DMS79 treated with DMSO at 0.1 percent for 48 hours (cell line): Measurements from ENCODE around the gene DNAJC12.
"Not testable (repeated sequence)": the region's sequence is repeated elsewhere in the genome, so short reads cannot be mapped to it uniquely, and the experiment has no call there.

Experiments used
- DNase-seq: peaks from one replicate; lab custom pipeline; 2025; lab: John Stamatoyannopoulos, UW

The DNAJC12 gene

DNA sequence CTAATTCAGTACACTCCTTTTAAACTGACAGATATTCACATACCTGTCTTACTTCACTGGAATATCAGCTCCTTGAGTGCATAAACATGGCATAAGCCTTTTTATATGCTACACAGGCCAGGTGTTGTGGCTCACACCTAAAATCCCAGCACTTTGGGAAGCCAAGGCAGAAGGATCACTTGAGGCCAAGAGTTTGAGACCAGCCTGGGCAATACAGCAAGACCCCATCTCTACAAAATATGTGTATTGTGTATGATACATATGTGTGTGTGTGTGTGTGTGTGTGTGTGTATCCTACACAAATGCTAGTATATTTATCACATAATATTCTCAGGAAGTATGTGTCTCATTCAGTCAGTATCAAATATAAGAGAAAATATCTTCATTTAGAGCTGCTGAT lies 45.3 kb downstream of the DNAJC12 start:
- DNase-seq, result no peak

DNA sequence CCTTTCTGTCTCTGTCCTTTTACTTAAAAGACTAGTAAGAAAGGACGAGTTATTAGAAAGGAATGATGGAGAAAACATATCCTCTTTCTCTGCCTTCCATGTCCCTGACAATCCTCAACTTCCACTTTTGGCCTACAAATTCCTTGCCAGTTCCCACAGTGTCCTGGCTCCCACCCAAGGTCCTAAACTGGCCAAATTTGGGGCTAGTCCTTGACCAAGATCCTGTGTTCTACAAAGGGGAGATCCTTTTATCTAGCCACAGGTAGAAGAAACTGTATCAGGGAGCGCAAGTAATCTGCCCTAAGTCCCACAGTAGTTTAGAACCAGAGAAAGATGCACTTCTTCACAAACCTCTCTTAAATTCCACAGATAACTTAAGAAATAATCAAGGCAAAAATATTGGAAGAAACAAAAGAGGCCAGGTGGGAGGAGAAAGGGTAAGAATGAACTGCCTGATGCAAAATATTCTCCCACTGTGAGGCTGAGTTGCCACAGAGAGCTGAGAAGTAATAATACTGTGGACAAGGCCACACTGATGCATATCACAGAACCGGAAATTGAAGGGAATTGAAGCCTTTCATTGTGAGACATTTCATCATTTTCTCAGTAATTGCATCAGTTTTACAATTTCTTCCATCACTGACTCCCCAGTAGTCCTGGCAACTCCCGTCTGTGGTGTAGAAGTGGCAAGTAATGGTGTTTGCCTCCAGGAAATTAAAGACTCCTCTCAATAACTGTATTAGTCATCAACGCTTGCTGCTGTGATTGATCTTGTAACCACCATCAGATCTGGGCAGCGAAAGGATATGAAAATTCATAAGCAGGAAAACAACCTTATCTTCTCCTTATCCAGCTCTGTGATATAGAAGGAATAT lies 47.2 kb downstream of the DNAJC12 start:
- no peak for DNase-seq

DNA sequence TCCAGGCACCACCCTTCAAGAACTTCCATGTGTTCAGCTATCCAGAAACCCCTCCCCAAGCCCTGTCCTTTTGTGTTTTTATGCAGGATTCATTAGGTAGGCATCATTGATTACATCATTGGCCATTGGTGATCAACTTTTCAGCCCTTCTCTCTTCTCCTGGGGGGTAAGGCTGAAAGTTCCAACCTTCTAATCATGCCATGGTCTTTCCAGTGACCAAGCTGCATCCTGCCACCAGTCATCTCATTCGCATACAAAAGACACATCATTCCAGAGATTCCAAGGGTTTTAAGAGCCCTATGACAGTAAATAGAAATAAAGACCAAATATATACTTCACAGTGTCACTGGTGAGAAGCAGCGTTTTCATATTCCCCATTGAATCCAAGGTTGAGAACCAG lies 48.2 kb downstream of the DNAJC12 start:
- no peak for DNase-seq

DNA sequence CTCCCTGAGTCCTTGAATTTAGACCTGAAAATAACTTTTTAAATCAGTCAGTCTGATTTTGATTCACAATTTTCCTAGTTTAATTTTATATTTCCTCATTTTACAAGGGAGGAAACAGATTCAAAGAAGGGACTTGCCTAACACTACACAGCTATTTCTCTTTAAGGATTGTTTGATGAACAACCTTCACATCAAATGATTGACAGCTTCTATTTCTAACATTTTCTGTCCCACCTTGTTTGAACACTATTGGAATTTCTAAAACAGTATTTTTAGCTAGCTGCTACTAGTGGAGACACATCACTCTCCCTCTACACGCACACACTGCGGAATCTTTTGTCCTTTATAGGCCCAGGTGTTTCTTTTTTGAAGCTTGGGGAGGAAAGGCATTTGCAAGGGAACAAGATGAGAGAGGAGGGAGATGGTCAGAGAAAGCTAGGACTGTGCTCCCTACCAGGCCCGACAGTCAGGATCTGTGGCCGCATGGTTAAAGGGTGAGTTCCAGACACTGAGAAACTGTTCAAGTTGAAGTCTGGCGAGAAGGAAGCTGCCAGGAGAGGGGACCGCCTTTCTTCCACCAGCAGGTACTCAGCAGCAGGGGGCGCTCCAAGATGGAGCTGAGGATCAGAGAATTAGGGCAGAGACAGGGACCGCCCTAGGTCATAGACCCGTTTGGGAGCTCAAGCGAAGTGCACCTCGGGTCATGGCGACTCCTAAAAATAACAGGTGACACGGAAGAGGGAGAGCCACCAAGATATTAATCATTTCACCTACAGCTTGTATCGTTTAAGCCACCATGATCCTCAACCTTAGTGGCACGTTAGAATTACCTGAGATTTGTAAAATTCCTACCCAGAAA lies 49.7 kb downstream of the DNAJC12 start:
- DNase-seq, result no peak

DNA sequence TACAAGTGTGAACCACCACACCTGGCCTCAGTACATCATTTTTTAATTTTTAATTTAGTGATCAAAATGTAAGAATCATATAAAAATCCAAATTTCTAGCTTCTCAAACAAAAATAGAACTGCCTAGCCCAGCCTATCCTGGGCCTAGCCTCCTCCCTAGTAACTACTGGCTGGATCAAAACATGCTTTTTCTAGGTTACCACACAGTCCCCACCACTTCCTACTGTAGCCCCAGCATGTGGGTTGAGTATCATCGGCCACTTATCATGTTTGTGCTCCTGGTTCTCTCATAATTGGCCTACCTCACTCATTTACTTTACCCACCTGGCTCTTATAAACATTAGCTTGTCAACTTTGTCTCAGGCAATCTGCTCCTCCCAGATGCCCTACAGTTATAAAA lies 52.9 kb downstream of the DNAJC12 start:
- no peak for DNase-seq

DNA sequence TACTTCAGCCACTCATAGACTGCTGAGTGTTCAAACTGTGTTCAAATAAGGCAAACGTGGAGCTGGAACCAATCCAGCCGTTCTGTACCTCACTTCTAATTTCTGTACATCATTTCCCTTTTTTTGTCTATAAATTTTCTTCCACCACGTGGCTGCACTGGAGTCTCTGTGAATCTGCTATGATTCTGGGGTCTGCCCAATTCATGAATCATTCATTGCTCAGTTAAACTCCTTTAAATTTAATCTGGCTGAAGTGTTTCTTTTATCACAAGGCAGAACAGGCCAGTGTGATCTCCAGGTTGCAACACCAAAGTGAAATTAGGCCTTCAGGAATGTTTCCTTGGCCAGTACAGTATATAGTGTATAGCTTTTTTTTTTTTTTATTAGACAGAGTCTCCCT lies 53.5 kb downstream of the DNAJC12 start:
- no peak for DNase-seq

DNA sequence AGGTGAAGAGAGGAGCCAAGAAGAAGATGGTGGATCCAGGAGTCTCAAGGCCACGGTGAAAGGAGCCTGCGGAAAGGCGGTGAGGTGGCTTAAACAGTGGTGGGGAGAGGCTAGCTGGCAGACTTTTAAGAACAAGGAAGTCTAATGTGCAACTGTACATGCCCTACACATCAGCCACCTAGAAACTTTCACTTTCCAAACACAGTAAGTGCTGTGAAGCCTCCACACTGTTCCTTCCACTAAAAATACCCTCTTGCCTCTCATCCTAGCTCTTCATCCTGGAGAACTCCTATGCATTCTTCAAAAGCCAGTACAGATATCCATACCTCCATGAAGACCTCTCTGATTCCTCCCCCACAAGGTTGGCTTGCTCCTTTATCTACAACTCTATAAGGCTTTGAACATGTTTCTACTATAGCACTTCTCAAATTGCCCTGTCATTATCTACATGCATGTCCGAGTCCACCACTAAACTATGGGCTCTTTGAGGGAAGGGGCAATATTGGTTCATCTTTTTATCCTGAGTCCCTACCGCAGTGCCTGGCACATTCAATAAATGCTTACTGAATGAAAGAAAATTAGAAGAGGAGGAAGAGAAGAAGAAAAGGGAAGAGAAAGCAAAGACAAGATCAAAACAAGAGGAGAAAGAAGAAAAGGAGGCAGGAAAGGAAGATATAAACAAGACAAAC lies 54.2 kb downstream of the DNAJC12 start:
- DNase-seq, result no peak

DNA sequence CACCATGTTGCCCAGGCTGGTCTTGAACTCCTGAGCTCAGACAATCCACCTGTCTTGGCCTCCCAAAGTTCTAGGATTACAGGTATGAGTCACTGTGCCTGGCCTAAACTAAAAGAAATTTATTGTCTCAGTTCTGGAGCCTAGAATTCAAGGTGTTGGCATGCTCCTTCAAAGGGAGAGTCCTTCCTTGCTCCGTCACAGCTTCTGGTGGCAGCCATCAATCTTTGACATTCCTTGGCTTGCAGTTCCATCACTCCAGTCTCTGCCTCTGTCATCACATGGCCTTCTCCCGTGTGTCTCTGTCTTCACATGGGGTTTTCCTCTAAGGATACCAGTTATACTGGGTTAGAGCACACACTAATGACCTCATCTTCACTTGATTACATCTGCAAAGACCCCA lies 55.5 kb downstream of the DNAJC12 start:
- no peak for DNase-seq

DNA sequence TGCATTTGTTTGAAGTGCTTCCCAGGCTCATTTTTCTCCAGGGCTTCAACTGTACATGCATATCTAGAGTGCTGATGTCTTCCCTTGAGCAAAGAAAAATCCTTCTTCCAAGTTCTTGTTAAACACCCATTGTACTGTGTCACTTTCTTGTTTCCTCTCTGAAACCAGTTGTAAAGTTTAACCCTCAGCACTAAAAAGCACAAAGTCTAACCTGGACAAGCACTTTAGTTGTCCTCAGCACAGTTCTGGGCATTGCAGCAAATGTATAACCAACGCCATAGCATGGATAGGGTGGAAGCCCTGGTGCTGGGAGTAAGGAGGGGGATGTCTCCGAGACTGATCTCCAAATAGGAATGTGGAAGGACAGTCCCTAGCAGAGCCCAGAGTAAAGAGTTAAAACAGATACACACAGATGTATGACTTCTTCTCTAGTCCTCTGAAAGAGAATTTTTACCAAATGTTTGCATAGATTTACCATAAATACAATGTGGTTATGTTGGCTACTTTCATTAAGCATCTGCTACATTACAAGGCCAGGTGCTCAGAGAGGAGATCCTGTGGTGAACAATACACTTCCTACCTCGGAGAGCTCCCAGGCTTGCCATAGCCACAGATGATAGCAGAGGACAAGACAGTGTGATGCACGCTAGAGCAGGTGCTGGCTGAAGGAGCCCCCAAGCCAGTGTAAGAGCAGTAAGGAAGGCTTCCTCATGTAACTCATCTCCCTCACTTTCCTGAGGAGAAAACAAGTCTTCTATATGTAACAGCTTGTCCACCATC lies 57.0 kb downstream of the DNAJC12 start:
- DNase-seq, result no peak

DNA sequence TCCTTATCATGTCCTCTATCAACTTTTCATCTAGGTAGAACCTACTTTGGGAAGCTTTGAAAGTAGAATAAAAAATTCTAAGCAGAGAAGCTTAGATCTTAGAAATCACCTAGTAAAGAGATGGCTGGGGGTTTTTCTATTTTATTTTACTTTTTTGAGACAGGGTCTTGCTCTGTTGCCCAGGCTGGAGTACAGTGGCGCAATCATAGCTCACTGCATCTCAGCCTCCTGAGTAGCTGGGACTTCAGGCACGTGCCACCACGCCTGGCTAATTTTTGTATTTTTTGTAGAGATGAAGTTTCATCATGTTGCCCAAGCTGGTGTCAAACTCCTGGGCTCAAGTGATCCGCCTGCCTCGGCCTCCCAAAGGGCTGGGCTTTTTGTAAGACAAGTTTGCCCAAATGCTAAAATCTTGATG lies 57.8 kb downstream of the DNAJC12 start:
- DNase-seq, result not testable (repeated sequence)

DNA sequence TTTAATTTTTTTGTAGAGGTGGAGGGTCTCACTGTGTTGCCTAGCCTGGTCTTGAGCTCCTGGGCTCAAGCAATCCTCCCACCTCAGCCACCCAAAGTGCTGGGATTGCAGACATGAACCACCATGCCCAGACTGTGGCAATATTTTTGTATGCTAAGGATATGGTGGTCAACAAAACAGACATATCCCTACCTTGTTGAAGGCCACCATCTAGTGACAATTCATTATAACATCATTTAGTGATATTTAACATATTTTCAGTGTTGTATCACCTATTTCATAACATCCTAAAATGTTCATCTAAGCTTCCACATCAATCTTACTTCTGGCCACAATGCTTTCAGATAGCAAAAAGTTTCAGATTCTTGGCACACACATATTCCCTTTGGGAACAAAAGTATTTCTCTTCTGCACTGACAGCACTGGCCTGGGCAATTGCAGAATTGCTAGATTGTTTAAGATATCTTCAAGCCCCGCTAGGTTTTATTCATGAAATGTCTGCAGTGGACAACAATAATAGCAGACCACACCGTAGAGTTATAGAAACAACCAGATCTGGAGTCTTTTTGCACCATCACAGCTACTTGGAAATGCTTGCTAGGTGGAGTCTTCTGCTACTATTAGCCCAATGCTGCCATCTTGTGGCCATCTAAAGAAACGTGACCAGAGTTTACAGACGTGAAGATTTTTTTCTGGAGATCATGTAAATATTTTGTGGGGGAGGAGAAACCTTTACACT lies 58.4 kb downstream of the DNAJC12 start:
- peak; percentile 56 for DNase-seq

DNA sequence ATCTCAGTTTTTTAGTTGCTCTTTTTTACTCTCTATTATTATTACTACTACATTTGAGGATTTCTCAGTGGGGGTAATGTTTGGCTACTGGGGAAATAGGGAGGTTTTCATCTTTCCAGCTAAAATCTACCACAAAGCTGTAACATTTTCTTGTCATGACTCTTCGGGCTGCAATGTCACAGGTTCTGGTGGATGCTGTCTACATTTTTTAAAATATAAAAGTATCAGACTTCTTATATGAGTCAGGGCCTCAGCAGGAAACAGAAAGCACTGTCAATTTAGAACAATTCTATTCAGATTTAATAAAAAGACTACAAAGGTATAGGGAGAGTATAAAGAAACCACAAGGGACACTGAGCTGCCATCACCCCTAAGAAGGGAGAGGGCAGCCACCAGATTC lies 61.6 kb downstream of the DNAJC12 start:
- DNase-seq, result no peak

DNA sequence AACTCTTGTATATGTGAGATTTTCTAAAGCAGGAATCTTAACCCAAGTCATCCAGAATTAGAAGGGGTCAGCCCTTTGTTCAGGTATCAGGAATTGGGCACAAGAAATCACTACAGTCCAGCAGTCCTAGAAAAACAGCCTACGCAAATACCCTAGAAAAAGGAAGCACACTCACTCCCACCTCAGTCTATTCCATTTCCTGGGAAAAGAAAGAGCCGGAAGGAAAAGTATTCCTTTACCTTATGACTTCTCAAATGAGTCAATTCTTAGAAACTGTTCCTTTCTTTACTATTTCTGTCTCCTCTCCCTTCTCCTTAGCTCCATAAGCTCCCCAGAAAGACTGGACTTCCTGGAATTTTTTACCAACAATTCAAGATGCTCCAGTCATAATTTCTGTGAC lies 62.7 kb downstream of the DNAJC12 start:
- no peak for DNase-seq

DNA sequence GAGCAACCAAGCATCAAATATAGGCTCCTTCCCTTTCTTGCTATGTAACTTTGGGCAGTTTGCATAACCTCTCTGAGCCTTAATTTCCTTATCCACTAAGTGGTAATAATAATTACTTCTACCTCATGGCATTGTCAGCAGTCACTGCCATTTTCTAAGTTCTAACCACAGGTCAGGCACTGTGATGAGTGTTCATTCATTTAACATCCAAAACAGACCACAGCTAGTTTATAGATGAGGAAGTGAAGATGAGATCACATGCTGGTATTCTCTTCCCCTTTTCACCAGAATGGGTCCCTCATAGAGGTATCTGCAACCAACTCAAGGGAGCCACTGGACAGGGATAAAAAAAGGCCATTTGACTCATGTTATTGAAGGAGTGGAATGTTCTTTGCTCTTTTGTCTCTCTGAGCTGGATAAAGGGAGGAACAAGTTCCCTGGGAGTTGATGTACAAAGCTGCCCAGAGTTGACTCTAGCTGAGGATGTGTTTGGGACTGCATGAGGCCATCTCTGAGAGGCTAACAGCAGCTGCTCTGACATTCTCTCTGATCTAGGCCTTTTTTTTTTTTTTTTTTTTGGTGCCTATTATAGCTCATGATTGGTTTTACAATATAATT lies 65.0 kb downstream of the DNAJC12 start:
- no peak for DNase-seq

DNA sequence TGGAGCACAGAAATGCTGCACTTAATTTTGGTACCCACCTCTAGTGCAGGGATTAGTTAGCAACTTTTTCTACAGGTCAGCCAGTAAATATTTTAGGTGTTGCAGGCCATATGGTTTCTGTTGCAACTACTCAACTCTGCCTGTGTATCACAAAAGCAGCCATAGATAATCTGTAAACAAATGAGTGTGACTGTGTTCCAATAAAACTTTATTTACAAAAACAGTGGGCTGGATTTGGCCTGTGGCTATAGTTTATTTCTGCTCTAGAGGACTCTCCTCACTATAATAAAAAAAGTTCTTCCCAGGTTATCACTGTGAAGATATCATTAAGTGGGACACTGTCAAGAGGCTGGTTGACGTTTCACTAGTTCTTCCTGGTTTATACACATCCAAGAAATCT lies 65.8 kb downstream of the DNAJC12 start:
- DNase-seq, result no peak

DNA sequence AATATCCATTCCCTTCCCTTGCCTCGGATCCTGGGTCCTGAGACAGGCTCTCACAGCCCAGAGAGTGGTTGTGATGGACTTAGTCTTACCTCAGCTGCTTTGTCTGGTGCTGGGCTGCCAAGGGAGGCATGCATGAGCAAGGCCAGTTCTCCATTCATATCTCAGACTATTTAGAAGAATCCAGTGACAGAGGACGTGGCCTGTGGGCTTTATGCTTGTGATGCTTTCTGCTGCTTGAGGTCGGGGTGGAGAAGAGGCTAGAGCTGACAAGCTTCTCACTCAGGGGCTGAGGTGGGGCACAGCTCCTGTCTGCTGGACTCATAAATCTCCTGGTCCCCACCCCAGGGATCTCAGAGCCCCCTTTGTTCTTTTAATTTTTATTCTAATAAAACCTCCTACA lies 66.8 kb downstream of the DNAJC12 start:
- DNase-seq, result no peak

DNA sequence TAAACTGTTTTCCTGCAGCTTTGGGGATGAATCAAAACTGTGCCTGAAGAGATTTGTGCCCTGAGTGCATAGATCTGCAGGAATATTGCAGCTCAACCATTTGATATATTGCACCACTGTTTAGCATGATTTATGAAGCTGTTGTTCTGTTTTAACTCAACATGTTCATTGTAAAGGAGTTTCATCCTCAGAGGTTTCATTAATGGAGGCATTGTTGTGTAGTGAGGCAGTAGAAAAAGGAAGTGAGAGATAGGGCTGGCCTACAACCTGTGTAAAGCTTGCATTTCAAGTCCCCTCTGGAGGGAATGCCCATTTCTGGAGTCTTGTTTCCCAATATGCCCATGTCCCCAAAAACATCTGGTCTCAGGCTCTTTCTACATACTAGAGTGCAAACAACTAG lies 67.5 kb downstream of the DNAJC12 start:
- DNase-seq, result no peak

DNA sequence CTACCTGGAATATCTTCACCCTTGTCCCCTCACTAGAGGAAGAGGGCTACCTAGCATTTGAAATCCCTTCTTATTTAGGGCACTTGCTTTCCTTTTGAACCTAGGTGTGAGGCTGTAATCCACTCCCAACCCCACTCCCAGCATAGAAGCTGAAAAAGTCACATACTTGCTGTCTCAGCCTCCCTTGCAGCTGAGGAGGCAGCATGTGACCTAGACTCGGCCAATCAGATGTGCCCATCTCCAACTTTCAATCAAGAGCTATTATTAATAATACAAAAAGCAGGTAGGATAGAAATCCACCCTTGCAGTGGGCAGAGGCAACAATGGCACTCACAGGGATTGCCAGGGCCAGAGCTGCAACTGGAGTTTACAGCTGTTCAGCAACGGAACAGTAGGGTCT lies 70.7 kb downstream of the DNAJC12 start:
- no peak for DNase-seq

DNA sequence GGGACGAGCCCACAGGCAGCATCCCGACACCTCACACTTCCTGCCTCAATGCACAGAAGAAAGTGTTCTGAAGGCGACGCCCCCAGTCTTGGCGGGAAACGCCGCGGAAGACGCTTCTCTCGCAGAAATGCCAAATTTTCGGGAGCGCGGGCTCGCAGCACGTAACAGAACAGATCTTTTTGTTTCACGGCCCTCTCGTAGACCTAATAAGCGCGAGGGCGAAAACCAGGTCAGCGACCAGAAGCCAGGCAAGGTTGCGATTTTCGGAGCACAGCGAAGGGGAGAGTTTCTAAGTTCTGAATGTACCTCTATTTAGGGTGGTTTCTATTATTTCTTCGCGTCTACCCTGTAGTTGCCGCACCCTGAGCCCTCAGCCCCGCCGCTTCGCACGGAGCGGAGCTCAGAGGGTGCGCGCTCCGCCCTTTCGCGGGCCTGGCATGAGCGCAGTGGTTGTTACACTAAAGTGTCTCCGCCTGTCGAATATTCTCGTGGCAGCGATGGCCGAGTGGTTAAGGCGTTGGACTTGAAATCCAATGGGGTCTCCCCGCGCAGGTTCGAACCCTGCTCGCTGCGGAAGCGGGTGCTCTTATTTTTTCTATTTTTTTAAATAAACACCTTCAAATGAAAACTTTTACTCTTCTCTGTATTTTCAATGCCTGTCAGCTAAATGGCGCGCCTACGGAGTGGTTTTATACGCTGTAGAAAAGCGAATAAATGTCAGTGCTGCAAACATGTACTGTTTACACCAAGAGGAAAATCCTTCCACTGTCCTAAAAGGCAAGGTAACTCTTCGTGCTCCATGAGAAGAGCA lies 73.8 kb downstream of the DNAJC12 start:
- DNase-seq, result peak; percentile 87

DNA sequence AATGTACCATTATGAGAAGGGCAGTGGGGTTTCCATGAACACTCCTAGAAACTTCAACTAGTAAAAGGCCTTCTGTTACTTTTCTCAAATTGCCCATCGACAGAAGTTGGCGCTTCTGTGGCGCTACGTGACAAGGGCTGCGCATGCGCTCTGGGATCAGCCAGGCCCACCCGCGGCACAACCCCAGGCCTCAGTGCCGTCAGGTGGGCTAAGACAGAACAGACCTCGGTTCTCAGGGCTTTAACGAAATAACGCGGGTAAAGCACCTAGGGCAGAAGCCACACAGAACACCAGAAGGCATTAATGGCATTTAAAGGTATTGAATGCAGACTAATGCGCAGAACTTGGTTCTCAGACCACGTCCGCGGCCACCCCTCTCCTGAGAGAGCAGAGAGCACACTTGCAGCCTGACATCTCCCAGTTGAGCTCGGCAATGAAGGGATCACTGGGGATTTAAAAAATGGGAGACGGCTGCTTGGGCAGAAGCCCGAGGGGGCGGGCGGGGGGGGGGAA lies 74.4 kb downstream of the DNAJC12 start:
- DNase-seq, result peak; percentile 44
